WI38 (cell line): ENCODE results near the gene PTGDR.

ENCODE experiments used
- H3K4me3 ChIP-seq: 2 replicates; pipeline ENCODE4 v1.5.1; 2011; ENCODE audit warnings: low read depth, mild to moderate bottlenecking, control low read depth, low read length
- TF ChIP-seq, protein P1 (sequence below): IDR thresholded peaks from 2 replicates; pipeline ENCODE4 v1.5.1; 2012; ENCODE audit warnings: low read depth, mild to moderate bottlenecking, control low read depth, low read length

PTGDR gene

DNA sequence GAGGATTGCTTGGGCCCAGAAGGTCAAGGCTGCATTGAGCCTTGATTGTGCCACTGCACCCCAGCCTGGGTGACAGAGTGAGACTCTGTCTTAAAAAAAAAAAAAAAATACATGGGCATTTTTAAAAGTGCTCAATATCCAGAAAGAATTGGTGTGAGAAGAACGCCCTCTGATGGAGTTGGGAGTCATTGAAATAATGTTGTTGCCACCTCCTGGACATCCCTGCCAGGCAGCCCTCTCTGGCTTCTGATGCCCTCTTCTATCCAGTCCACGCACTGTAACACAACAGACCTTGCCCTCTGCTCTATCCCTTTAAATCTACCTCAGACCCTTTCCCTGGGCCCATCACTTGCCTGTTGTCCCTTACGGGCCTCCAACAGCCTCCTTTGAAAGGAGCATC, 4.9 kb downstream of the PTGDR start:
- TF ChIP-seq, protein P1, sequence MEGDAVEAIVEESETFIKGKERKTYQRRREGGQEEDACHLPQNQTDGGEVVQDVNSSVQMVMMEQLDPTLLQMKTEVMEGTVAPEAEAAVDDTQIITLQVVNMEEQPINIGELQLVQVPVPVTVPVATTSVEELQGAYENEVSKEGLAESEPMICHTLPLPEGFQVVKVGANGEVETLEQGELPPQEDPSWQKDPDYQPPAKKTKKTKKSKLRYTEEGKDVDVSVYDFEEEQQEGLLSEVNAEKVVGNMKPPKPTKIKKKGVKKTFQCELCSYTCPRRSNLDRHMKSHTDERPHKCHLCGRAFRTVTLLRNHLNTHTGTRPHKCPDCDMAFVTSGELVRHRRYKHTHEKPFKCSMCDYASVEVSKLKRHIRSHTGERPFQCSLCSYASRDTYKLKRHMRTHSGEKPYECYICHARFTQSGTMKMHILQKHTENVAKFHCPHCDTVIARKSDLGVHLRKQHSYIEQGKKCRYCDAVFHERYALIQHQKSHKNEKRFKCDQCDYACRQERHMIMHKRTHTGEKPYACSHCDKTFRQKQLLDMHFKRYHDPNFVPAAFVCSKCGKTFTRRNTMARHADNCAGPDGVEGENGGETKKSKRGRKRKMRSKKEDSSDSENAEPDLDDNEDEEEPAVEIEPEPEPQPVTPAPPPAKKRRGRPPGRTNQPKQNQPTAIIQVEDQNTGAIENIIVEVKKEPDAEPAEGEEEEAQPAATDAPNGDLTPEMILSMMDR, result peak; percentile 15; the same call in 1 of the 2 replicates
- H3K4me3 ChIP-seq, result no peak overlapping the region

DNA sequence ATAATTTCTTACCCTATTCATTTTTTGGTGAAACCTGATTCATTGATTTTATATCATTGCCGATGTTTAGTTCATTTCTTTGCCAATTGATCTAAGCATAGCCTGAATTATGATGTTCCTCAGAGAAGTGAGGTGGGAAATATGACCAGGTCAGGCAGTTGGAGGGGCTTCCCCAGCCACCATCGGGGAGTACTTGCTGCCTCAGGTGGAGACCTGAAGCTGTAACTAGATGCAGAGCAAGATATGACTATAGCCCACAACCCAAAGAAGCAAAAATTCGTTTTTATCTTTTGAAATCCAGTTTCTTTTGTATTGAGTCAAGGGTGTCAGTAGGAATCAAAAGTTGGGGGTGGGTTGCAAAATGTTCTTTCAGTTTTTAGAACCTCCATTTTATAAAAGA, 7.9 kb downstream of the PTGDR start:
- no peak overlapping the region for H3K4me3 ChIP-seq
- TF ChIP-seq, protein P1, result no peak

DNA sequence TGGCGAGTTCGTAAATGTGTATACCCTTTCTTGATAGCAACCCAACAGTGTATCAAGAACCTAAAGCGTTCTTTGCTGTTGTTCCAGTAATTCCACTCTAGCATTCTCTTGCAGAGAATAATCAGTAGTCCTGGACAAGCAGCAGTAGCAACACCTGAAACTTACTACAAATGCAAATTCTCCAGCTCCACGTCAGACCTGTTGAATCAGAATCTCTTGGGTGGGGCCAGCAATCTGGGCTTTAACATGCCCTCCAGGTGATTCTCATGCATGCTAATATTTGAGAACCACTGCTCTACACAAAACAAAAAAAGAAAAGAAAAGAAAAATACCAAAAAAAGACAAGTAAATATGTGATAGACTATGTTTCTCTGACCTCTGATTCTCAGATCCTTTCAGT, 10.1 kb downstream of the PTGDR start:
- TF ChIP-seq, protein P1, result no peak
- H3K4me3 ChIP-seq, result no peak overlapping the region

DNA sequence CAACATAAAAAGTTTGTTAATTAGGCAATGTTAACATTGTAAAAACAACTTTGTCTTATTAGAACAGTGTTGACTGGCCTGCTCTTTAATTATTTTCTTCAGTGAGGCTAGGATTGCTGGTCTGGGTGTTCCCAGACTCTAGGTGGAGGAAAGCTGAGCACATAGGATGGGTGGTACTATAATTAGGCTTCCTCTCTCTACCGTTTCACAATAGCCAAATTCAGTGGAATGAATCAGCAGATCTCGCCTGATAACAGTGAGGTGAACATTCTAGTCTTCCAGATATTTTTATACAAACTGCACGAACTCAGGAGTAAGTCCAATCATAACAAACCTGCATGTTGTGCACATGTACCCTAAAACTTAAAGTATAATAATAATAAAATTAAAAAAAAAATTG, 11.9 kb downstream of the PTGDR start:
- no peak overlapping the region for H3K4me3 ChIP-seq

DNA sequence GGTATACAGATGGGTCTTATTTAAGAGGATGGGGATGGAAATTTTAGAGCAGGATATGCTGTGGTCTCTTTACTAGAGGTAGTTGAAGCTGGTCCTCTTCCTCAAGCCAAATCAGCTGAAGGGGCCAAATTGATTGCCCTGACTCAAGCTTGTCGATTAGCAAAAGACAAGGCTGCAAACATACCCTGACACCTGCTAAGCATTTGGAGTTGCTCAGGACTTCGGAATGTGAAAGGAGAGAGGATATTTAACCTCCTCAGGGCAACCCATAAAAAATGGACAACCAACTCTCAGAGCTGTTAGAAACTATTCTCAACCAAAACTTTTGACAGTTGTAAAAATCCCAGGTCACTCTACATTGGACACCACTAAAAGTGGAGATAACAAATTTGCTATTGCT, 15.6 kb downstream of the PTGDR start:
- no peak overlapping the region for H3K4me3 ChIP-seq
- TF ChIP-seq, protein P1, result no peak

More for the DNA sequence above, 11.9 kb downstream of the PTGDR start:
- TF ChIP-seq, protein P1, result no peak

DNA sequence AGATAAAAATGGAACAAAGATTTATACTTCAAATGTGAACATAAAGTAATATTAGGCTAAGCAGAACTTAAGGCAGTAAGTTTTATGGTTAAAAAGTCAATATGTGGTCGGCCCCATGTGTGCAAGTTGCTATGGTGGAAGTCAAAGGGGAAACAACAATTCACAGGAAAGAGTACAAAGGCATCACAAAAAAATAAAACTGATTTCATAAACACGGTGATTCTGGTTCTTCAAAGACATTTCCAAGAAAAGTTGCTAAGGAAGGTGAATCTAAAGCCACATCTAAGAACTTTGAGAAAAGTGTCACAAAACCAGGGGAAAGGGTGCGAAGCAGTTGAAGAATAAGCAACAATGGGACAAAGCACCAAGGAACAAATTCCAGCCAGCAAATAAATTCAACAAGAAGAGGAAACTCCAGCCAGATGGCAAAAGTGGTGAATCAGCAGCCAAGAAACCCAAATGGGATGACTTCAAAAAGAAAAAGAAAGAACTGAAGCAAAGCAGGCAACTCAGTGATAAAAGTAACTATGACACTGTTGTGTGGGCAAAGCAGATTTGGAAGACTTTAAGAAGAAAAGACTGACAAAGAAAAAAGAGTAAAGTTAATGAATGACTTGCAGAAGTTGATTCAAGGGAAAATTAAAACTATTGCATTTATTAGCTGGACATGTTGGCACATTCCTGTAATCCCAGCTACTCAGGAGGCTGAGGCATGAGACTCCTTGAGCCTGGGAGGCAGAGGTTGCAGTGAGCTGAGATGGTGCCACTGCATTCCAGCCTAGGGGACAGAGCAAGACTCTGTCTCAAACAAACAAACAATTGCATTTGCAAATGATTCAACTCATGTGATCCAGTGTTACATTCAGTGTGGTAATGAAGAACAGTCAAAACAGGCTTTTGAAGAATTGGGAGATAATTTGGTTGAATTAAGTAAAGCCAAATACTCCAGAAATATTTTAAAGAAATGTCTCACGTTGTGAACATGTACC, 19.5 kb downstream of the PTGDR start:
- H3K4me3 ChIP-seq, result no peak overlapping the region
- TF ChIP-seq, protein P1, result no peak

DNA sequence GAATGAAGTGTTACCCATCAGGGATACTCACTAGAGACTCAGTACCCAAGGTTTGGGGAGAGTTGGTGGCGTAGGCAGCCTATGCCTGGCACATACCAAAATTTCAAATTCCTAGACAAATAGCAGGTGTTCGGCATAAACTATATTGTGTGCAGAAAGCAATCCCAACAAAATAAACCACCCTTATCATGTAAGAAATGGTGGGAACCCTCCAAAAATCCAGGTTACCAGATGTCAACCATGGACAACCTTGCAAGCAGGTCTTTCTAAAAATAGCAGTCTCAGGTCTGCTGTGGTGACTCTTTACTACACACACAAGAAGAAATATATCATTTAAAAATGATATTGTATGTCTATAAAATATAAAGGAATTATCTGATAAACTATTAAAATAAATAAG, 28.9 kb downstream of the PTGDR start:
- TF ChIP-seq, protein P1, result no peak
- no peak overlapping the region for H3K4me3 ChIP-seq
